ENCODE measurements around the gene EXD3.

DNA sequence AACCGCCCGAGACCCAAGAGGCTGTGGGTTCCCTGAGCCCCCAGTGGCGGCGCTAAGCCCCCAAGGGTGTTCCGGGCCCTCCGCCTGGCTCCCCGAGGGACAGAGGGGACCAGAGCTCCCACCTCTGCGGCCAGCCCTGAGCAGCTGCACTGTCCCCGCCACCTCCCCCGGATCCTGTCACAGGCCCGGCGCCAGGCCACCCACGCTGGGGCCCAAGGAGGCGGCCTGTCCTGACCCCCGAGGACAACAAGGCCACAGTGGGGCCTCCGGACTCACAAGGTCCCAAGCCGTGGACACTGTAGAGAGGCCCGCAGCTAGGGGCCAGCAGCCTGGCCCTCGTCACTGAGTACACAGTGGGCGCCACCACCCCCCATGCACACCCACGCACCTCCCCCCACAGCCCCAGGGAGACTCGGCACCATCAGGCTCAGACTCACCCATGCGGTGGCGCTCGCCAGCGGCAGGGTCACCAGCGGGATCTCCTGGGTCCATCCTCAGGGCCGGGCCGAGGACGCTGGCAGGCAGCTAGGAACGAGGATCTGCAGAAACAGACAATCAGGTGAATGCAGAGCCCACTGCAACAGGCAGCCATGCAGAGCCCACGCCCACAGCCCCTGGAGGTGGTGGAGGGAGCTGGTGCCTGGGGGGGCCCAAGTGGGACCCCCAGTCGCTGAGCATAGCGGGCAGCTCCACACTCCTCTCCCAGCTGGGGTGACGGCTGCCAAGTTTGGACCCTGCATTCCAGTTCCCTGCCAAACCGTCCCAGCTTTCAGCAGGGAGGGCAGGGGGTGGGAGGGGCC, 27.9 kb downstream of the EXD3 start:
- TF ChIP-seq EZH2 (optimal IDR thresholded peaks at IDR 0.05; ENCODE audit: low read depth, low read length), result no peak
- no peak for TF ChIP-seq CTCF (IDR thresholded peaks at IDR 0.05; ENCODE audit: low read length)
